HG02852 (cell line): ENCODE data around the gene POLR1A.

ENCODE experiments used
- ATAC-seq: cut with Tn5 transposase; IDR thresholded peaks from one replicate; pipeline ENCODE4 v1.9.1; 2021; ENCODE audit warnings: mild to moderate bottlenecking, moderate library complexity; ENCODE audit not compliant: unreplicated experiment

Gene POLR1A

GRCh38 chr2:86097114-86097896 lies 8.4 kb downstream of the POLR1A start:
- no peak for ATAC-seq

- no peak for ATAC-seq
These were observed 11.5 kb downstream of the POLR1A start for GRCh38 chr2:86094229-86094628.

DNA sequence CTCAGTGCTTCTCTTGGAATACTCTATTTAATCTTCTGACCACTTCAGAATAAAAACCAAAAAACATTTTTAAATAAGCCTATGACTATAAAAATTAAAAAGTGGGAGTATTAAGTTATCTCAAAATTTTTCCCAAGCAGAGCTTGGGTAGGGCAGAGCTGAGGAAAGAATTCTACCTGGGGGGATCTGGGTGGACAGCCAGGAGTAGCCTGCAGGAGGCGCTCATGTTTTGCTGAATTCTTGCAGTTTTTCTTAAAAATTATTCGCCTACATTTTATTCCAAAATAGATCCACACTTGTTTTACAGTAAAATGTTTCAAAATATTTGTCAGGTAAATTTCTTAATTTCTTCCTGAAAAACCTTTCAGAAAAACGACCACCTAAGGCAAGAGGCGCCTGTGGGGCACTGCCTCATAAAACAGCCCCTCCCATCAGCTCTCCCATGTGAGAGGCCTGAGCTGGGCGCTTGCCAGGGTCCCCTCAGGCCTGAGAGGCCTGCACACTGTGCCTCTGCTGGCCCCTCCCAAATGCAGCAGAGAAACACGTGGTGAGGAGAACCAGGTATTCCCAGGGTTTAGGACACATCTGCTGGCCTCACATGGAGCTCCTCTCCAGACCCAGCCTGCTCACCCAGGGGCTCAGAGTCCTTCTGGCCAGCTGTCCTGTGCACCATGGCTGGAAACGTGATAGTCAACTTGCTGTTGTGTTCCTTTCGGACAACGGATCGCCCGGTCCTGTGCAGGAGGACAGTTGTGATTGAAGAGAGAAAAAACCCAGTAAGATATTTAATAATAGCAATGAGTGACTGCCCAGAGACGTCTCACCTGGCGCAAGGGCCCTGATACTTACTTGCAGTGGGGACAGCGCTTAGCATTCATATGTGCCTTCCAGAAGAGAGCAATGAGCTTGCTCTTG lies 17.5 kb downstream of the POLR1A start:
- no peak for ATAC-seq

GRCh38 chr2:86082756-86083155 lies 22.9 kb downstream of the POLR1A start:
- no peak for ATAC-seq

- no peak for ATAC-seq
These were observed 24.0 kb downstream of the POLR1A start for GRCh38 chr2:86081724-86082123.

DNA sequence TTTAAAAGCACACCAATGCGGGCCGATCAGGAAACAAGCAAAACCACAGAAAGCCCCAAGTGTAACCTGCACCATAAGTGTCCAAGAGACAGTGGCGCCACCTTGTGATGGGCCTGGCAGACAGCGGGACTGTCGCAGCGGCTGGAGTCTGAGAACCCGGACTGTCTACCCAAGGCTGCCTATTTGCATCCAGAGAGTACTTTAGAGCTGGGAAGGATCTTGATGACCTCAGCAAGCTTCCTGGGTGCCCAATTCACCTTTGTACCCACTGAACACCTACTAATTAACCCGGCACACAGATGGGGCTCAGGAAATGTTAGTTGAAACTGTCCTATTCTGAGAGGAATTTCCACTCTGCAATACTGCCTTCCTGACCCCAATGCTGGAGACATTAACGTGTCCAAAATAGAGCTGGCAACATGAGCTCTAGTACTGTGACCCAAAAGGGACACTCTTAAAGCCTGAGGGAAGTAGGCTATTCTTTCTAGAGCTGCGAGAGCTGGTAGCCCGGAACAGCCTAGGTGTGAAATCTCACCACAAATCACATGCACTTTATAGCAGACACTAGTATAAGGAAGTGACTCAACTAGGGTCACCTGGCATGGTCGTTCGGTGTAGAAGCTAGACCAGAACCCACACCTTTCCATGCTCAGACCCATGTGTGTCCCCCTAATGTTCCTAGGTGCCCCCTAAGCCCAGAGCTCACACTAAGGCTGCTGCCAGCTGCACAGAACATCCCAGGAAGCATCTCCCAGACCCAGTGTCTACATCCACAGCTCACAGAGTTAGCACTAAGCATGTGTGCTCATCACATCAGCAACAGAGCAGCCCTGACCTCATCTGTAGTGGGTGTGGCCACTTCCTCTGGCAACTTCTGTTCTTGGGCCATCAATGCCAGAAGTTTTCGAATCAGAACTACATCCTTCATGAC lies 25.4 kb downstream of the POLR1A start:
- peak; percentile 75 for ATAC-seq

DNA sequence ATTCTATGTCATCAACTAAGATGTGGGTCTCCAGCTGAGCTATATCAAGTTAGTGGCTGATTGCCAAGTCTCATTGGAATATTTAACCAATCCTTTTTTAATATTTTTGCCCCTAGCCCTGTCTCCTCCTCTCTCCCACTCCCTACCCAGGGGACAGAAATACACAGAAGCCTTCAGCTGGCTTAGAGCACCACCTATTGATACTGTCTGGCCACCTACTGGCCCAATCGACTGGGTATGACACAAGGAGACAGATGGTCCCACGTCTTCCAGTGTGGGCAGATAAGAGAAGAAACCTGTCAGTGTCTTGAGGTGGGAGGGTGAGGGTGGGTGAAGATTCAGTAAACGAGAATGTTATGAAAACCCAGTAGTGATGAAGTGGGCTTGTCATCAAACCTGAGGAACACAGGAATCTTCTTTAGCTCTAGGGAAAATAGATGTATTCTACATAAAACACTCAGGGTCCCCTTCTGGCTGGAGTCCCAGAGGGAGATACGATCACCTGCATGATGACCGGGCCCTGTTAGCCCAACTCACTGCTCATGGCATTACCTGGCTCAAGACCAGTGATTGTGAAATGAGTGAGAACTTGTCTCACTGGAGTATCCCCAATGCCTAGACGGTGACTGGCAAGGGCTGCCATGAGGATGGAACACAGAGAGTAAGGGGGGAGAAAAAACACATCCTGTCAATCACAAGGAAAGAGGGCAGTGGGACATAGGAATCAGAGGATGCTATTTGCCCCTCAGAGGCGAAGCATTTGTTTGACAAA lies 26.7 kb downstream of the POLR1A start:
- no peak for ATAC-seq

GRCh38 chr2:86075886-86076285 lies 29.8 kb downstream of the POLR1A start:
- ATAC-seq, result no peak

DNA sequence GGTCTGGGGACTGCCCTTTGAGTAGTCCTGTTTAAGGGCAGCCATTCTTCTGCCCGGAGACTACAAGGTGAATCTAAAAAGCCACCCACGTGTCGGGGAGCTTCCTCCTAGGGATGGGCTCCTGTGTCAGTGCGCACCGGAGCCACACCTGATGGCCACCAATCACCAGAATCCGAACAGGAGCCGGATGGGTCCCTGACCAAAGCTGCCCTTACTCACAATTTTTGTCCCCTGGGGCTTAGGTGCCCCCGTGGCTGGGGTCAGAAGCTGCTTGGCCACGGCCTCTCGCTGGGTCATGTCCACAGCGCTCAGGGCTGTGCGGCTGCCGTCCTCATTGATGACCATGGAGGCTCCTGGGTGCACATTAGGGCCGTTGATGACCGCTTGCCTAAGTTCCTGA lies 30.9 kb downstream of the POLR1A start:
- ATAC-seq, result no peak

DNA sequence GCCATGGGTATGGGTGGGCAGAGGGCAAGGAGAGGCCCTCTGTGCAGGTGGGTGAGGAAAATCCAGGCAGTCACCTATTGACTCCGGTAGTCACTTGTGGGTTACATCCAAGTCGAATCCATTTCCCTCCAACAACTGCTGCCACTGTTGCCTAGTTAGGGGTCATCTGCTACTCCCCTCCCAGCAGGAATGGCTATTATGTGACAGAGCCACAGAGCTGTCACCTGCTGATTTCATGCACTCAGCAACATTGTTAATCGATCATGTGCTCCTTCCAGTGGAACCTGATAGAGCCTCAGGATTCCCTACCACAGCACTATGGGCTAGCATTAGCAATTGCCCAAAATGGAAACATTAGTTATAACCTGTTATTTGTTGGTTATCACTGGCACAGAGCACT lies 31.4 kb downstream of the POLR1A start:
- no peak for ATAC-seq

DNA sequence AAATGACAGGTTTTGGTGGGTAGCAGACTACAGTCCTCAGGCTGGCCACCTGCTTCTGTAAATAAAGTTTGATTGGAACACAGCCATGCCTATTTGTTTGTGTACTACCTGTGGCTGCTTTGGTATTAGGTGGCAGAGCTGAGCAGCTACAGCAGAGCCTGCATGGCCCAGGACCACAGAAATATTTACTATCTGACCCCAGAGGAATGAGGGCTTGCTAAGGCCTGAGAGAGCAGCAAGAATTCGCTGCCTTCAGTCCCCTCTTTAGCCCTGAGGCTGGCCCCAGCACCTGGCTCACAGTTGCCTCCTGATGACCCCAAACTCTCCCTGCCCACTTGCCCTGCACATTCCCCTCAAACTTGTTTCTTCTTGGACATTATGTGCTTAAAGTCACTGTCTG lies 32.5 kb downstream of the POLR1A start:
- ATAC-seq, result no peak

- no peak for ATAC-seq
These were observed 33.3 kb downstream of the POLR1A start for GRCh38 chr2:86072271-86072858.

DNA sequence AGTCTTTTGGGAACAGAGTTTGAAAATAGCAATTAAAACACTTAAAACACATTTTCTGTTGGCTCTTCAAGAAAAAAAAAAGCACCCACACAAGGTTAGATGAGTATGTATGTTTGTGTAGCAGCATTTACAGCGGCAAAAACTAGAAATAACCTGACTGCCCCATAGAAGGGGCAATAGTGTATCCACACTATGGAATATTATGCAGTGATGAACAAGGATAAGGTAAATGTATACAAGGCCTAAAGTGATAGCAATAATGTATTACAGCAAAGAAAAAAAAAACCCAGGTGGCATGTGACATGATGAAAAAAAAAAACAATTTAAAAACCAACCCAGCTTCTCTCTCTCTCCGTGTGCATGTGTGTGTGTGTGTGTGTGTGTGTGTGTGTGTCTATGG lies 34.8 kb downstream of the POLR1A start:
- ATAC-seq, result no peak

GRCh38 chr2:86069783-86070339 lies 35.8 kb downstream of the POLR1A start:
- no peak for ATAC-seq

GRCh38 chr2:86069091-86069685 lies 36.5 kb downstream of the POLR1A start:
- no peak for ATAC-seq

GRCh38 chr2:86068648-86069047 lies 37.0 kb downstream of the POLR1A start:
- ATAC-seq, result no peak

DNA sequence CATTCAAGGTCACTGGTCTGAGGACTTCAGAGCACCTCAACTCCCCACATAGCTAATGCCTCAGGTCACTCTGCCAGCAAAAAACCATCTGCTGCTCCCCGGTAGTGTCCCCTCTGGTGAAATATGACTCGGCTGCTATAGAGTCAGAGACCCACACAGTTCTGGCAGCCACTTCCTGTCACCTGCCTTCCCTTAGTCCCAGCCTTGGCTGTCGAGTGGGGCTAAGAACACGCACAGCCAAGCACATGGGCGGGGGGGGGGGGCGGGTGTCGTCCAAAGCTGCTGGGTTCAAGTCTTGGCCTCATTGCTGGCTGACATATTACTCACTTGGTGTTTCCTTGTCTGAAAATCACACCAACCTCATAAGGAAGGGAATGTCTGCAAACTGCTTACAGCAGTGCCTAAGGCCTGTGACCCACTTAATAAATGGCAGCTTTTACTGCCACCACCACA lies 37.5 kb downstream of the POLR1A start:
- ATAC-seq, result peak; percentile 57

DNA sequence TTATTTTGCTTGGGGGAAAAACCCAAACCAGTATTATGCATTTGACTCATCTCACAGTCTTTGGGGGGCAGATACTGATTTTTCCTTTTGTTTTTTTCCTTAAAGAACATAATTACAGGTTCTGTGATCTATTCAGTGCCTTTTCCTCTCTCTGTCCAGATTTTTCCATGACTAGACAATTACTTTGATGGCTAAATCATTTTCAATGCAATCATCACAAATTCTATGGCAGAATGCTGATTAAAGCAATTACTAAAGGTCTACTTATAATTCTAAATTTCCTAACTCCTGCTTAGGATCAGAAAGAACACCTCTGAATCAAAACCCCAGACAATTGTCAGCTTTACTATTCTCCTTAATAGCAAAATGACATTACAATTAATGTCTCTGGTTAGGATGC lies 38.8 kb downstream of the POLR1A start:
- no peak for ATAC-seq

DNA sequence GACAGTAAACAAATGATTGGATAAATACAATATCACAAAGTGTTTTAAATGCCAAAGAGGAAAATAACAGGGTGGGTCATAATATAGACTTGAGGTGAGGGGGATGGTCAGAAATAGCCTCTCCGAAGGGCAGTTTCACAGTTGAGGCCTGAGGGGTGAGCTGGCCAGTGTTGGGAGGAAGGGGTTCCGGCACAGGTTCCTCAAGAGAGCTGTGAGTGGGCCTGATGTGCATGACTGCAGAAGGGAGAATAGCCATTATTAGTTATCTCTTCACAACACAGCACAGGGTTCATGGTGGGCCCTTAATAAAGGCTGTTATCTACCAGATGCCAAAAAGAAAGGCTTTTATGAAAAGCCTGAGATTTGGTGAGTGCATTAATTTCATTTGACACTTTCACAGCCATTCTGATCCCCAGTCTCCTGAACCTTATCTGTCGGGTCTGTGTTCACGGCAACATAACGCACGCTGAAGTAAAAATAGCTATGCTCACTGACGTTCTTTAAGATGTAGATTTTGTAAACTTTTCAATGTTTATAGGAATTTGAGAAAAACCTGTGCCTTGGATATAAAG lies 39.6 kb downstream of the POLR1A start:
- ATAC-seq, result no peak
